Vagina (tissue), 2 donors: ENCODE results near the gene QRICH2. TPM values are rescaled to one million over a fixed set of nuclear protein-coding genes. Genes with fewer than 3 reads are reported as not detected.

Experiments used
- DNase-seq, 2 donors: peaks; one replicate each; pipeline ENCODE4 v3.0.0-alpha.2; 2017; ENCODE audit errors: extremely low spot score in 2 of 2
- H3K27ac ChIP-seq: fragments of 200-600 bp; sonication (generic); one replicate; pipeline ENCODE4 v1.5.1; 2019
- H3K27me3 ChIP-seq: fragments of 200-600 bp; sonication (generic); one replicate; pipeline ENCODE4 v1.5.1; 2019
- H3K36me3 ChIP-seq, 2 donors: fragments of 200-600 bp; sonication (generic); one replicate each; pipeline ENCODE4 v1.5.1; 2017 to 2019
- H3K4me1 ChIP-seq: fragments of 200-600 bp; sonication (generic); one replicate; pipeline ENCODE4 v1.5.1; 2019
- H3K4me3 ChIP-seq, 2 donors: fragments of 200-600 bp; sonication (generic); 1 replicate in 1 of 2; 2 replicates in 1 of 2; pipeline ENCODE4 v1.5.1; 2016 to 2019
- H3K9me3 ChIP-seq: fragments of 200-600 bp; sonication (generic); one replicate; pipeline ENCODE4 v1.5.1; 2019
- CTCF ChIP-seq, 3 experiments: fragments of 450-650 bp in 2 of 3; fragments of 200-600 bp in 1 of 3; sonication (generic) in 1 of 3; IDR thresholded peaks; one replicate each; pipeline ENCODE4 v1.5.1; 2017 to 2019; ENCODE audit warnings: antibody characterized with exemption in 3 of 3, mild to moderate bottlenecking in 2 of 3, moderate library complexity in 2 of 3
- POLR2A ChIP-seq, 2 donors: fragments of 450-650 bp; IDR thresholded peaks; one replicate each; pipeline ENCODE4 v1.6.1; 2017; ENCODE audit warnings: antibody characterized with exemption in 2 of 2, mild to moderate bottlenecking in 2 of 2, moderate library complexity in 2 of 2
- POLR2AphosphoS5 ChIP-seq, 2 donors: sonication (generic); formaldehyde crosslinking; IDR thresholded peaks; one replicate each; pipeline ENCODE4 v1.9.0; 2017; ENCODE audit warnings: antibody characterized with exemption in 2 of 2, mild to moderate bottlenecking in 2 of 2, low read depth in 1 of 2; ENCODE audit not compliant: insufficient read depth in 1 of 2
- intact Hi-C: fragments of 100-400 bp; cut with DNase I; formaldehyde crosslinking; loops from one replicate; pipeline ENCODE4 v1.15.1; 2023
- total RNA-seq: library from RNA; depleted of rRNA; stranded (reverse); fragments of >200 nt; gene quantifications from one replicate; pipeline ENCODE4 v1.2.3, GENCODE V29; 2016

Gene QRICH2
- total RNA-seq, 1 donor from 2014 or later: 10.8 TPM

DNA sequence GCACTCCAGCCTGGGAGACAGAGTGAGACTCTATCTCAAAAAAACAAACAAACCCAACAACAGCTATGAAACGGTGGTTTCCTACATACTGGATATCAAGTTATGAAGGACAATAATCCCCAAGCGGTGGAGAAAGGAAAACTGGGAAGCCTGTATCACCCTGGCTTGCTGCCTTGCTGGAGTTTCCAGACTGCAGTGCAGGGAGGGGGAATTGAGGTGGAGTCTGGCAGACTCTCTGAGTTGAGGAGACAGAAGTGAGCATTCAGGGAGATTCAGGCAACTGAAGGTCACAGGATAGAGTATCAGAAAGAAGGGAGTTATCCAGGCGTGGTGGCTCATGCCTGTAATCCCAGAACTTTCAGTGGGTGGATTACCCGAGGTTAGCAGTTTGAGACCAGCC lies 11.9 kb downstream of the QRICH2 start:
- Histone ChIP-seq H3K27ac (no peak overlapping the region), H3K4me1 (no peaks in the 10 kb centered on the region), H3K36me3 (no peaks in the 10 kb centered on the region), H3K27me3 (no peaks in the 10 kb centered on the region), H3K4me3 (no peak overlapping the region), H3K9me3 (no peaks in the 10 kb centered on the region)
- DNase-seq: no peak
- intact Hi-C loops: no loop called here
- TF ChIP-seq POLR2A (IDR thresholded peaks at IDR 0.05) (no peak), POLR2AphosphoS5 (IDR thresholded peaks at IDR 0.05; ENCODE audit: insufficient read depth in 1 of 2, low read depth in 1 of 2) (no peak)

DNA sequence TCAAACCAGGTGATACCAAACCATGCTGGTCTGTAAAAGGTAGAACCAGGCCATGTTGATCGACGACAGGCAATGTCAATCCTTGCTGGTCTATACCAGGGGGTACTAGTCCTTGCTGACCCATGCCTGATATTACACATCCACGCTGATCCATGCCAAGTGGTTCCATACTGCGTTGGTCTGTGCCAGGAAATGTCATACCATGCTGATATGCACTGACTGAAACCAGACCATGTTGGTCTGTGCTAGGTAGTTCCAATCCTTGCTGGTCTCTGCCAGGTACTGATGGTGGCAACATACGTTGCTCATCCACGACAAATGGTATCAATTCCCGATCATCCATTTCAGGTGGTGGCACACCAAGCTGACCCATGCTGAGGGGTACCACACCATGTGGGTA lies 15.0 kb downstream of the QRICH2 start:
- Histone ChIP-seq H3K4me1 (no peaks in the 10 kb centered on the region), H3K4me3 (no peak overlapping the region), H3K27ac (no peak overlapping the region), H3K36me3 (no peaks in the 10 kb centered on the region), H3K9me3 (no peaks in the 10 kb centered on the region), H3K27me3 (no peaks in the 10 kb centered on the region)
- intact Hi-C loops: no loop called here
- DNase-seq: no peak
- TF ChIP-seq POLR2AphosphoS5 (IDR thresholded peaks at IDR 0.05; ENCODE audit: insufficient read depth in 1 of 2, low read depth in 1 of 2): no peak
- no peak for TF ChIP-seq POLR2A (IDR thresholded peaks at IDR 0.05)
- no peak for TF ChIP-seq CTCF (IDR thresholded peaks at IDR 0.05)

DNA sequence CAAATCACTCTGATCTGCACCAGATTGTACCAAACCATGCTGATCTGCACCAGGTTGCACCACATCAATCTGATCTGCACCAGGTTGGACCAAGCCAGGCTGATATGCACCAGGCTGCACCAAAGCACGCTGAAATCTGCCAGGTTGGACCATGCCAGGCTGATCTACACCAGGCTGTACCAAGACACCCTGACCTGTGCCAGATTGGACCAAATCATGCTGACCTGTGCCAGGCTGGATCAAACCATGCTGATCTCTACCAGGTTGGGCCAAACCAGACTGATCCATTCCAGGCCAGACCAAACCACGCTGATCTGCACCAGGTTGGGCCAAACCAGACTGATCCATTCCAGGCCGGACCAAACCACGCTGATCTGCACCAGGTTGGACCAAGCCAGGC lies 15.5 kb downstream of the QRICH2 start:
- TF ChIP-seq POLR2AphosphoS5 (IDR thresholded peaks at IDR 0.05; ENCODE audit: insufficient read depth in 1 of 2, low read depth in 1 of 2): no peak
- TF ChIP-seq CTCF (IDR thresholded peaks at IDR 0.05): no peak
- TF ChIP-seq POLR2A (IDR thresholded peaks at IDR 0.05): no peak
- H3K4me1 ChIP-seq: no peaks in the 10 kb centered on the region
- no peak for DNase-seq
- H3K36me3 ChIP-seq: no peaks in the 10 kb centered on the region
- no peaks in the 10 kb centered on the region for H3K9me3 ChIP-seq
- intact Hi-C loops: no loop called here
- H3K27ac ChIP-seq: no peak overlapping the region
- no peak overlapping the region for H3K4me3 ChIP-seq
- H3K27me3 ChIP-seq: no peaks in the 10 kb centered on the region

DNA sequence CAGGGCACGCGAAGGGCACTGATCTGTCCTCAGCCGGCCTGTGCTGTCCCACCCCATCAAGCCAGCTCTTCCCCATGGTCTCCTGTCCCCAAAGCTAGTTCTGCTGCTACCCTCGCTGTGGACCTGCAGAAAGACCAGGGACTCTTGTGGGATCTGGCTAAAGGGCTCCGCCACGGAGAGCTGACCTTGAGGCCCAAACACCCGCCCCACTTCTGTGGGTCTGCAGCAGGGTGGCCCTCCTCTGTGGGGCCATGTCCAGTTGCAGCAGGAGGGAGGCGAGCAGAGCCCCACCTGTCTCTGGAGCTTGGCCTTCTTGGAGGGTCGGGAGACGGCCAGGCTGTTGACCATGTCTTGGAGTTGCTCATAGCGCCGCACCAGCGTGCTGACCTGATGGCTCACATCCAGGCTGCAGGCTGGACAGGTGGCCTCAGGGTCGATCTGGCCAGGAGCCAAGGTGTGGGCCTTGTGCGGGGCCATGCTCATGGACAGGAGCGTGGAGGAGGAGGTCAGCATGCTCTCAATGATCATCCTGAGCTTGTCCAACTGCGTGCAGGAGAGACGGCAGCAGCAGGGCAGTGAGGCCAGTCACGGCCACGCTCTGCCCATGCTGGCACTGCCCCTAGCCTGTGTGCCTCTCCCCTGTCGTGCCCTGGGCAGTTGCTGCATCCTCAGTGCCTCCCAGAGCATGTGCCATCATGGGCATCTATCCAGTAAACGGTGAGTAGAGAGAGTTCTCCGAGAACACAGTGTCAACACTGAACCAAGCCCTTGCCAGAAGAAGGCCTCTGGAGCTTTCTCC lies 26.3 kb downstream of the QRICH2 start:
- intact Hi-C loops: loop anchor here (2.0 to 10.0 kb wide), 2 partner anchors 161 to 277 kb away; partner anchors contain the start of gene CDK3
- Histone ChIP-seq H3K9me3 (no peaks in the 10 kb centered on the region), H3K27me3 (no peaks in the 10 kb centered on the region), H3K36me3 (no peaks in the 10 kb centered on the region), H3K4me3 (no peak overlapping the region), H3K4me1 (peaks cover 5% of the 10 kb centered on the region), H3K27ac (no peak overlapping the region)
- peak in 1 of 2 donors; percentile 89 for DNase-seq
- TF ChIP-seq POLR2A (IDR thresholded peaks at IDR 0.05) (no peak), POLR2AphosphoS5 (IDR thresholded peaks at IDR 0.05; ENCODE audit: insufficient read depth in 1 of 2, low read depth in 1 of 2) (no peak)

DNA sequence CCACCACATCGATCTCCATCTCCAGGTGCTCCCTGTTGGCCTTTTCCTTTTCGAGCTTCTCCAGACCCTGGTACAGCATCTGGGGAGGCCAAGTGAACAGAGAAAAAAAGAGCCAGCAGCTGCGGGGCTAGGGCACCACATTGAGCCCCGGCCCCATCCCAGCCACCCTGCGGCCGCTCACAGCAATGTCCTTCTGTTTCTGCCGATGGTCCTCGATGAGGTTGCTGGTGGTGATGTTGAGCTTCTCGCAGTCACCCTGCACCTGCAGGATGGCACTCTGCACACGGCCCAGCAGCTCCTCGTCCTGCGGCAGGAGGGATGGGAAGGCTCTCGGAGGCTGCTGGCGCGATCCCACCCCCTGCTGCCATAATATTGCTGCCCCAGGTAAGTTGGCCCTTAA lies 27.4 kb downstream of the QRICH2 start:
- H3K4me3 ChIP-seq: no peak overlapping the region
- intact Hi-C loops: loop anchor here (2.0 to 10.0 kb wide), 2 partner anchors 160 to 276 kb away; partner anchors contain the start of gene CDK3
- no peak for DNase-seq
- no peaks in the 10 kb centered on the region for H3K9me3 ChIP-seq
- TF ChIP-seq POLR2A (IDR thresholded peaks at IDR 0.05): no peak
- no peak for TF ChIP-seq CTCF (IDR thresholded peaks at IDR 0.05)
- no peak for TF ChIP-seq POLR2AphosphoS5 (IDR thresholded peaks at IDR 0.05; ENCODE audit: insufficient read depth in 1 of 2, low read depth in 1 of 2)
- no peak overlapping the region for H3K27ac ChIP-seq
- H3K36me3 ChIP-seq: no peaks in the 10 kb centered on the region
- peaks cover 11% of the 10 kb centered on the region for H3K4me1 ChIP-seq
- no peaks in the 10 kb centered on the region for H3K27me3 ChIP-seq

GRCh38 chr17:76279742-76280287 lies 28.3 kb downstream of the QRICH2 start:
- intact Hi-C loops: loop anchor here (2.0 to 10.0 kb wide), 2 partner anchors 159 to 275 kb away; partner anchors contain the start of gene CDK3
- TF ChIP-seq POLR2AphosphoS5 (IDR thresholded peaks at IDR 0.05; ENCODE audit: insufficient read depth in 1 of 2, low read depth in 1 of 2): no peak
- TF ChIP-seq CTCF (IDR thresholded peaks at IDR 0.05): peak in 1 of 3 experiments; percentile 34
- no peak overlapping the region for H3K27ac ChIP-seq

More at GRCh38 chr17:76279742-76280287, 28.3 kb downstream of the QRICH2 start:
- no peaks in the 10 kb centered on the region for H3K9me3 ChIP-seq
- no peak overlapping the region for H3K4me3 ChIP-seq
- H3K4me1 ChIP-seq: peaks cover 11% of the 10 kb centered on the region
- peak in 1 of 2 donors; percentile 91 for DNase-seq
- H3K36me3 ChIP-seq: no peaks in the 10 kb centered on the region
- no peaks in the 10 kb centered on the region for H3K27me3 ChIP-seq
